ENCODE measurements around the gene CNTNAP1. TPM values are rescaled to one million over a fixed set of nuclear protein-coding genes. Genes with fewer than 3 reads are reported as not detected.
"Not testable (repeated sequence)": the region's sequence is repeated elsewhere in the genome, so short reads cannot be mapped to it uniquely, and the experiment has no call there.

CNTNAP1 gene
- total and polyA plus RNA-seq, 2 donors: 14.6 to 20.1 TPM

- no peak overlapping the region for H3K4me3 ChIP-seq (ENCODE audit: low read depth, low read length)
- H3K27ac ChIP-seq (ENCODE audit: low read depth): no peak overlapping the region
- no peak for DNase-seq (ENCODE audit: extremely low spot score)
- no peaks in the 10 kb centered on the region for H3K4me1 ChIP-seq (ENCODE audit: insufficient read depth)
- H3K36me3 ChIP-seq (ENCODE audit: insufficient read depth): peaks cover 4% of the 10 kb centered on the region
- WGBS: 95% methylated on average over 5 of the region's 5 CpGs
These were observed 22.1 kb downstream of the CNTNAP1 start for GRCh38 chr17:42704490-42704836.

GRCh38 chr17:42704837-42705494, 22.6 kb downstream of the CNTNAP1 start:
- H3K4me3 ChIP-seq (ENCODE audit: low read depth, low read length): no peak overlapping the region
- DNase-seq (ENCODE audit: extremely low spot score): no peak
- 83% methylated on average over 8 of the region's 8 CpGs for WGBS
- no peaks in the 10 kb centered on the region for H3K4me1 ChIP-seq (ENCODE audit: insufficient read depth)
- H3K36me3 ChIP-seq (ENCODE audit: insufficient read depth): peaks cover 4% of the 10 kb centered on the region
- H3K27ac ChIP-seq (ENCODE audit: low read depth): no peak overlapping the region

GRCh38 chr17:42706732-42707131, 24.4 kb downstream of the CNTNAP1 start:
- H3K4me3 ChIP-seq (ENCODE audit: low read depth, low read length): no peak overlapping the region
- no peak overlapping the region for H3K27ac ChIP-seq (ENCODE audit: low read depth)
- DNase-seq (ENCODE audit: extremely low spot score): no peak
- H3K4me1 ChIP-seq (ENCODE audit: insufficient read depth): no peaks in the 10 kb centered on the region
- 79% methylated on average over 5 of the region's 5 CpGs for WGBS
- H3K36me3 ChIP-seq (ENCODE audit: insufficient read depth): peaks cover 6% of the 10 kb centered on the region

- WGBS: 93% methylated on average over 3 of the region's 3 CpGs
- H3K4me3 ChIP-seq (ENCODE audit: low read depth, low read length): no peak overlapping the region
- H3K36me3 ChIP-seq (ENCODE audit: insufficient read depth): peaks cover 11% of the 10 kb centered on the region
- DNase-seq (ENCODE audit: extremely low spot score): no peak
- H3K27ac ChIP-seq (ENCODE audit: low read depth): no peak overlapping the region
- no peaks in the 10 kb centered on the region for H3K4me1 ChIP-seq (ENCODE audit: insufficient read depth)
These were observed 26.3 kb downstream of the CNTNAP1 start for GRCh38 chr17:42708588-42708987.

GRCh38 chr17:42709561-42709960, 27.2 kb downstream of the CNTNAP1 start:
- Histone ChIP-seq H3K4me3 (ENCODE audit: low read depth, low read length) (no peak overlapping the region), H3K4me1 (ENCODE audit: insufficient read depth) (no peaks in the 10 kb centered on the region), H3K27ac (ENCODE audit: low read depth) (no peak overlapping the region), H3K36me3 (ENCODE audit: insufficient read depth) (peaks cover 11% of the 10 kb centered on the region)
- DNase-seq (ENCODE audit: extremely low spot score): no peak
- 91% methylated on average over 2 of the region's 2 CpGs for WGBS

GRCh38 chr17:42720996-42721583, 38.8 kb downstream of the CNTNAP1 start:
- Histone ChIP-seq H3K27ac (ENCODE audit: low read depth) (no peak overlapping the region), H3K36me3 (ENCODE audit: insufficient read depth) (peaks cover 19% of the 10 kb centered on the region)
- peak; percentile 36 for DNase-seq (ENCODE audit: extremely low spot score)

GRCh38 chr17:42723636-42724035, 41.3 kb downstream of the CNTNAP1 start:
- Histone ChIP-seq H3K36me3 (ENCODE audit: insufficient read depth) (peaks cover 9% of the 10 kb centered on the region), H3K4me3 (ENCODE audit: low read depth, low read length) (no peak overlapping the region), H3K27ac (ENCODE audit: low read depth) (no peak overlapping the region), H3K4me1 (ENCODE audit: insufficient read depth) (no peaks in the 10 kb centered on the region)
- DNase-seq (ENCODE audit: extremely low spot score): no peak
- 66% methylated on average over 3 of the region's 3 CpGs for WGBS

More at GRCh38 chr17:42720996-42721583, 38.8 kb downstream of the CNTNAP1 start:
- WGBS: 11% methylated on average over 2 of the region's 2 CpGs
- Histone ChIP-seq H3K4me1 (ENCODE audit: insufficient read depth) (no peaks in the 10 kb centered on the region), H3K4me3 (ENCODE audit: low read depth, low read length) (no peak overlapping the region)

GRCh38 chr17:42725143-42725542, 42.8 kb downstream of the CNTNAP1 start:
- Histone ChIP-seq H3K4me1 (ENCODE audit: insufficient read depth) (no peaks in the 10 kb centered on the region), H3K36me3 (ENCODE audit: insufficient read depth) (peaks cover 8% of the 10 kb centered on the region), H3K27ac (ENCODE audit: low read depth) (no peak overlapping the region), H3K4me3 (ENCODE audit: low read depth, low read length) (no peak overlapping the region)
- WGBS: 97% methylated on average over 6 of the region's 6 CpGs
- DNase-seq (ENCODE audit: extremely low spot score): no peak

GRCh38 chr17:42740699-42741098, 58.4 kb downstream of the CNTNAP1 start:
- H3K4me1 ChIP-seq (ENCODE audit: insufficient read depth): no peaks in the 10 kb centered on the region
- H3K36me3 ChIP-seq (ENCODE audit: insufficient read depth): no peaks in the 10 kb centered on the region
- 80% methylated on average over 1 of the region's 1 CpG for WGBS
- H3K4me3 ChIP-seq (ENCODE audit: low read depth, low read length): no peak overlapping the region
- H3K27ac ChIP-seq (ENCODE audit: low read depth): no peak overlapping the region
- DNase-seq (ENCODE audit: extremely low spot score): no peak

- H3K4me1 ChIP-seq (ENCODE audit: insufficient read depth); DNase-seq (ENCODE audit: extremely low spot score); H3K36me3 ChIP-seq (ENCODE audit: insufficient read depth); H3K27ac ChIP-seq (ENCODE audit: low read depth); H3K4me3 ChIP-seq (ENCODE audit: low read depth, low read length): not testable (repeated sequence)
- 94% methylated on average over 11 of the region's 11 CpGs for WGBS
These were observed 60.6 kb downstream of the CNTNAP1 start for GRCh38 chr17:42742916-42743315.

GRCh38 chr17:42743595-42744282, 61.4 kb downstream of the CNTNAP1 start:
- H3K4me3 ChIP-seq (ENCODE audit: low read depth, low read length): peak overlapping the region; percentile 74
- no peaks in the 10 kb centered on the region for H3K4me1 ChIP-seq (ENCODE audit: insufficient read depth)
- no peak for DNase-seq (ENCODE audit: extremely low spot score)
- no peak overlapping the region for H3K27ac ChIP-seq (ENCODE audit: low read depth)
- 38% methylated on average over 10 of the region's 10 CpGs for WGBS
- H3K36me3 ChIP-seq (ENCODE audit: insufficient read depth): no peaks in the 10 kb centered on the region

- WGBS: under 1% methylated on average over 32 of the region's 32 CpGs
- H3K4me3 ChIP-seq (ENCODE audit: low read depth, low read length): peak overlapping the region; percentile 74
- no peaks in the 10 kb centered on the region for H3K36me3 ChIP-seq (ENCODE audit: insufficient read depth)
- H3K27ac ChIP-seq (ENCODE audit: low read depth): peak overlapping the region; percentile 93
- DNase-seq (ENCODE audit: extremely low spot score): no peak
- no peaks in the 10 kb centered on the region for H3K4me1 ChIP-seq (ENCODE audit: insufficient read depth)
These were observed 62.0 kb downstream of the CNTNAP1 start for GRCh38 chr17:42744283-42744805.

- peak within 1 kb of the TSS; percentile 93 for H3K27ac ChIP-seq (ENCODE audit: low read depth)
- peak; percentile 76 for DNase-seq (ENCODE audit: extremely low spot score)
- no peaks in the 10 kb centered on the region for H3K4me1 ChIP-seq (ENCODE audit: insufficient read depth)
- peak within 1 kb of the TSS; percentile 74 for H3K4me3 ChIP-seq (ENCODE audit: low read depth, low read length)
- H3K36me3 ChIP-seq (ENCODE audit: insufficient read depth): no peaks in the 10 kb centered on the region
- 5% methylated on average over 50 of the region's 50 CpGs for WGBS
These were observed 62.7 kb downstream of the CNTNAP1 start, which contains the start of gene EZH1 for GRCh38 chr17:42744806-42745617. EZH1 (minus strand) TSS chr17:42745040; CDS start chr17:42728941, 16,099 bp downstream.

Data from urinary bladder (tissue), 4 donors.